PC-3 (cell line): ENCODE data around the gene SPRED3. TPM values are rescaled to one million over a fixed set of nuclear protein-coding genes. Genes with fewer than 3 reads are reported as not detected.

Source experiments
- ATAC-seq: fragments of 200-7000 bp; cut with Tn5 transposase; 2 replicates; pipeline ENCODE4 v1.9.1; 2020; ENCODE audit warnings: mild to moderate bottlenecking, moderate library complexity
- BruUV-seq: library from RNA; stranded (reverse); fragments of 400-500 nt; replicated peaks from 2 replicates; lab custom pipeline; 2021; lab: Mats Ljungman, UMichigan
- CTCF ChIA-PET: fragments of 300-600 bp; sonication (Branson Sonifier 250); formaldehyde crosslinking; loops from one replicate; lab custom pipeline; 2022; ENCODE audit warnings: antibody characterized with exemption; lab: Charles Lee
- POLR2A ChIA-PET: fragments of 300-600 bp; sonication (Branson Sonifier 250); formaldehyde crosslinking; loops from one replicate; lab custom pipeline; 2022; ENCODE audit warnings: antibody characterized with exemption; ENCODE audit not compliant: unreplicated experiment; lab: Charles Lee
- DNase-seq: peaks from one replicate; pipeline ENCODE4 v3.0.0-alpha.2; 2015
- H2AFZ ChIP-seq: fragments of 300-600 bp; sonication (generic); 2 replicates; pipeline ENCODE4 v1.6.0; 2016; ENCODE audit warnings: antibody characterized with exemption, low read length
- H3F3A ChIP-seq: fragments of 300-600 bp; sonication (generic); one replicate; pipeline ENCODE4 v1.6.0; 2017; ENCODE audit warnings: antibody characterized with exemption, low read length, control low read depth, mild to moderate bottlenecking; ENCODE audit not compliant: unreplicated experiment
- H3K27ac ChIP-seq: fragments of 300-600 bp; sonication (generic); 2 replicates; pipeline ENCODE4 v1.5.1; 2016; ENCODE audit warnings: mild to moderate bottlenecking, low read length
- H3K27me3 ChIP-seq: fragments of 300-600 bp; sonication (generic); 2 replicates; pipeline ENCODE4 v1.6.1; 2016; ENCODE audit warnings: low read length, mixed read lengths
- H3K36me3 ChIP-seq: fragments of 300-600 bp; sonication (generic); 2 replicates; pipeline ENCODE4 v1.6.1; 2016; ENCODE audit warnings: low read depth, mixed run types, low read length, mixed read lengths
- H3K4me1 ChIP-seq: fragments of 300-600 bp; sonication (generic); 2 replicates; pipeline ENCODE4 v1.5.1; 2016; ENCODE audit warnings: low read length; ENCODE audit not compliant: insufficient read depth
- H3K4me2 ChIP-seq: fragments of 300-600 bp; sonication (generic); 2 replicates; pipeline ENCODE4 v1.6.0; 2016; ENCODE audit warnings: low read length
- H3K4me3 ChIP-seq: fragments of 300-600 bp; sonication (generic); 2 replicates; pipeline ENCODE4 v1.5.1; 2016; ENCODE audit warnings: mild to moderate bottlenecking, low read length, mixed read lengths
- H3K79me2 ChIP-seq: fragments of 300-600 bp; sonication (generic); 2 replicates; pipeline ENCODE4 v1.6.1; 2017; ENCODE audit warnings: low read length, mixed read lengths
- H3K9ac ChIP-seq: fragments of 300-600 bp; sonication (generic); 2 replicates; pipeline ENCODE4 v1.6.0; 2016; ENCODE audit warnings: mild to moderate bottlenecking, low read length
- H3K9me2 ChIP-seq: fragments of 300-600 bp; sonication (generic); replicated peaks from 2 replicates; pipeline ENCODE4 v1.6.1; 2016; ENCODE audit warnings: mixed run types, low read length, mixed read lengths
- H3K9me3 ChIP-seq: fragments of 300-600 bp; sonication (generic); 2 replicates; pipeline ENCODE4 v1.6.1; 2016; ENCODE audit warnings: low read length, mixed read lengths
- H4K20me1 ChIP-seq: fragments of 300-600 bp; sonication (generic); 2 replicates; pipeline ENCODE4 v1.6.1; 2016; ENCODE audit warnings: low read length, mixed read lengths
- EZH2 ChIP-seq: fragments of 300-600 bp; sonication (generic); IDR thresholded peaks from one replicate; pipeline ENCODE4 v1.6.1; 2017; ENCODE audit warnings: antibody characterized with exemption, mild to moderate bottlenecking, low read length; ENCODE audit not compliant: unreplicated experiment
- EZH2phosphoT487 ChIP-seq: fragments of 300-600 bp; sonication (generic); IDR thresholded peaks from 2 replicates; pipeline ENCODE4 v1.6.1; 2018; ENCODE audit warnings: mild to moderate bottlenecking, antibody characterized with exemption, low read length, borderline replicate concordance
- intact Hi-C: fragments of 100-400 bp; cut with micrococcal nuclease; formaldehyde crosslinking; loops from 2 replicates; pipeline ENCODE4 v1.9.0; 2023
- total RNA-seq: library from RNA; depleted of rRNA; stranded (reverse); fragments of >200 nt; gene quantifications from 2 replicates; pipeline ENCODE4 v1.2.3, GENCODE V29; 2014
- TF ChIP-seq, protein P1 (sequence below): fragments of 300-600 bp; sonication (generic); conservative IDR thresholded peaks from 2 replicates; pipeline ENCODE4 v1.5.1; 2017; ENCODE audit warnings: antibody characterized with exemption, low read depth, mild to moderate bottlenecking, low read length

SPRED3 gene
- total RNA-seq, 1 experiment from 2014 or later: 4.1 TPM

DNA sequence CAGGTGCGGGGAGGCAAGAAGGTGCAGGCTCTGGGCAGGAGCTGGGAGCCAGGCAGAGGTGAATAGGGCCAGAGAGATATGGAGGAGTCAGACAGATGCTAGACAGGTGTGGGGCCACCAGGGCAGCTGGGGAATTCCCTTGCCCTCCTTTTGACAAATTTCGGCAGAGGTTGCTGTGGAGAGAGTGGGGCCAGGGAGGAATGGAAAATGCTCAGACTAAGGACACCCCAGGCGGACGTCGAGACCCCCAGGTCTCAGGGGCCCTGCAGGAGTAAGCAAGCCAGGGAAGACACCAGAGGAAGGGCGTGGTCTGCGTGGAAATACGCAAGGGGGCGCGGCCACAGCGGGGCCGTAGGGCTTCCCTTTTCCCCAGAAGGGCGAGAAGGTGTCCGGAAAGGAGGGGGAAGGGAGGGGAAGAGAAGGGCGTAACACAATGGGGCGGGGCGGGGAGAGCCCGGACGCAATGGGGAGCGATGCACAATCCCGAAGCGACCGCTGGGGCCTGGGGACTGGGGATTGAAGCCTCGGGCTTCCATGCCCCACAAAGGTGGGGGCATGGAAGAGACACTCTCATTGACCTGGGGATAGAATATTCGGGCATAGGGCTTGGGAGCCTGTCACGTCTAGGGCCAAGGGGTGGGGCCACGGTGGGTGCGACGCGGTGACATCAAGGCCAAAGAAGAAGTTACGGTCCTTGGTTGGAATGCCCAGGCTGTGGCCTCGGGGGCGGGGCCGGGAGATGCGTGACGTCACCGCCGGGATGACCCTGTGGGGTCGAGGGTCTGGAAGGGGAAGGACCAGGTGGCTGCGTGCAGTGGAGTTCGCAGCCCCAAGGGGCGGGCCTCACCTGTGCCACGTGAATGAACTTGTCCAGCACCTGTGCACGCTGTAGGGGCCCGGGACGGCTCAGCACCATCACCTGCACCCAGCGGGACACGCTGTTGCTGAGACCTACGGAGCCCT, 29.3 kb downstream of the SPRED3 start:
- ChIA-PET CTCF (no interaction called here), POLR2A (no interaction called here)
- H3K27ac ChIP-seq: no peak overlapping the region
- intact Hi-C loops: no loop called here
- no peaks in the 10 kb centered on the region for H3F3A ChIP-seq
- peak overlapping the region; percentile 82 for H3K4me2 ChIP-seq
- no peaks in the 10 kb centered on the region for H3K36me3 ChIP-seq
- H3K79me2 ChIP-seq: no peaks in the 10 kb centered on the region
- no peak overlapping the region for H3K9ac ChIP-seq
- DNase-seq (peak; percentile 62), ATAC-seq (peak; percentile 91)
- no peaks in the 10 kb centered on the region for H3K27me3 ChIP-seq
- peak overlapping the region; percentile 70 for H2AFZ ChIP-seq
- no peaks in the 10 kb centered on the region for H3K9me2 ChIP-seq
- peak overlapping the region; percentile 56 for H3K4me3 ChIP-seq
- no peak for TF ChIP-seq EZH2phosphoT487
- TF ChIP-seq EZH2: no peak
- TF ChIP-seq, protein P1, sequence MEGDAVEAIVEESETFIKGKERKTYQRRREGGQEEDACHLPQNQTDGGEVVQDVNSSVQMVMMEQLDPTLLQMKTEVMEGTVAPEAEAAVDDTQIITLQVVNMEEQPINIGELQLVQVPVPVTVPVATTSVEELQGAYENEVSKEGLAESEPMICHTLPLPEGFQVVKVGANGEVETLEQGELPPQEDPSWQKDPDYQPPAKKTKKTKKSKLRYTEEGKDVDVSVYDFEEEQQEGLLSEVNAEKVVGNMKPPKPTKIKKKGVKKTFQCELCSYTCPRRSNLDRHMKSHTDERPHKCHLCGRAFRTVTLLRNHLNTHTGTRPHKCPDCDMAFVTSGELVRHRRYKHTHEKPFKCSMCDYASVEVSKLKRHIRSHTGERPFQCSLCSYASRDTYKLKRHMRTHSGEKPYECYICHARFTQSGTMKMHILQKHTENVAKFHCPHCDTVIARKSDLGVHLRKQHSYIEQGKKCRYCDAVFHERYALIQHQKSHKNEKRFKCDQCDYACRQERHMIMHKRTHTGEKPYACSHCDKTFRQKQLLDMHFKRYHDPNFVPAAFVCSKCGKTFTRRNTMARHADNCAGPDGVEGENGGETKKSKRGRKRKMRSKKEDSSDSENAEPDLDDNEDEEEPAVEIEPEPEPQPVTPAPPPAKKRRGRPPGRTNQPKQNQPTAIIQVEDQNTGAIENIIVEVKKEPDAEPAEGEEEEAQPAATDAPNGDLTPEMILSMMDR: no peak
- H3K4me1 ChIP-seq: peaks cover 5% of the 10 kb centered on the region; the same call in 1 of the 2 replicates
- no peaks in the 10 kb centered on the region for H4K20me1 ChIP-seq
- no peaks in the 10 kb centered on the region for H3K9me3 ChIP-seq
- no TSS peak for BruUV-seq

- H3K36me3 ChIP-seq: no peaks in the 10 kb centered on the region
- no peaks in the 10 kb centered on the region for H3K79me2 ChIP-seq
- no peak overlapping the region for H3K9ac ChIP-seq
- POLR2A ChIA-PET: no interaction called here
- H3K4me3 ChIP-seq: no peak overlapping the region
- H3K4me1 ChIP-seq: peaks cover 5% of the 10 kb centered on the region; the same call in 1 of the 2 replicates
- CTCF ChIA-PET: no interaction called here
- intact Hi-C loops: no loop called here
- no peaks in the 10 kb centered on the region for H3K9me2 ChIP-seq
- H3K27me3 ChIP-seq: no peaks in the 10 kb centered on the region
- no peaks in the 10 kb centered on the region for H4K20me1 ChIP-seq
- H3K9me3 ChIP-seq: no peaks in the 10 kb centered on the region
- H3K27ac ChIP-seq: no peak overlapping the region
- BruUV-seq: no TSS peak
- DNase-seq (no peak), ATAC-seq (no peak)
- no peaks in the 10 kb centered on the region for H3F3A ChIP-seq
- no peak overlapping the region for H3K4me2 ChIP-seq
- no peak overlapping the region for H2AFZ ChIP-seq
- TF ChIP-seq, protein P1: no peak
- TF ChIP-seq EZH2phosphoT487 (no peak), EZH2 (no peak)
Observed at GRCh38 chr19:38420935-38421334, 32.4 kb downstream of the SPRED3 start.

- POLR2A ChIA-PET: no interaction called here
- CTCF ChIA-PET: no interaction called here
- no peak for ATAC-seq
Observed at GRCh38 chr19:38421856-38422255, 33.4 kb downstream of the SPRED3 start.

More at GRCh38 chr19:38421856-38422255, 33.4 kb downstream of the SPRED3 start:
- Histone ChIP-seq H3K9me2 (no peaks in the 10 kb centered on the region), H3K4me2 (no peak overlapping the region), H3K27ac (no peak overlapping the region), H3K4me3 (no peak overlapping the region), H3K9ac (no peak overlapping the region), H3K79me2 (no peaks in the 10 kb centered on the region), H3F3A (no peaks in the 10 kb centered on the region), H3K9me3 (no peaks in the 10 kb centered on the region), H4K20me1 (no peaks in the 10 kb centered on the region), H3K36me3 (no peaks in the 10 kb centered on the region), H3K4me1 (peaks cover 5% of the 10 kb centered on the region; the same call in 1 of the 2 replicates), H2AFZ (no peak overlapping the region), H3K27me3 (no peaks in the 10 kb centered on the region)
- intact Hi-C loops: no loop called here
- TF ChIP-seq, protein P1: no peak
- TF ChIP-seq EZH2: no peak
- no peak for TF ChIP-seq EZH2phosphoT487
- DNase-seq: no peak
- no TSS peak for BruUV-seq
